ENCODE measurements around the gene PIPOX.

The PIPOX gene

DNA sequence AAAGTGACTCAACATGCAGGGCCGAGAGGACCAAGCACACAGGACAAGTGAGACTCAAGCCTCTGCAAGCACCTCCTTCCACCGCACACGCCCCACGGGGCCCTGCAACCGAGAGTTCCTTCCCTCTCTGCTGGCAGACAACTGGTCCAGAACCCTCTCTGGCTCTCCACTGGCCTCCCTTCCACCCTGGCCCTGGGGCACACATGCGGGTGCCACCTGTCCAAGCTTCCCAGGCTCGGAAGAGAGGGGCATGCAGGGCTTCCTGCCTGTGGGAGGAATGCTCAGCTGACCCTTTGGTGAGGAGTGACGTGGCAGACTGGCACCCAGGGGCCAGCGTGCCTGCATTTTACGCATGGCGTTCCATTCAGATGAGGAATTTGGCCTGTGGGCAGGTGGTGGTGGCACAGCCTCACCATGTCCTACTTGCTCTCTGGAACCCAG, 59.8 kb downstream of the PIPOX start:
- DNase-seq: no peak

DNA sequence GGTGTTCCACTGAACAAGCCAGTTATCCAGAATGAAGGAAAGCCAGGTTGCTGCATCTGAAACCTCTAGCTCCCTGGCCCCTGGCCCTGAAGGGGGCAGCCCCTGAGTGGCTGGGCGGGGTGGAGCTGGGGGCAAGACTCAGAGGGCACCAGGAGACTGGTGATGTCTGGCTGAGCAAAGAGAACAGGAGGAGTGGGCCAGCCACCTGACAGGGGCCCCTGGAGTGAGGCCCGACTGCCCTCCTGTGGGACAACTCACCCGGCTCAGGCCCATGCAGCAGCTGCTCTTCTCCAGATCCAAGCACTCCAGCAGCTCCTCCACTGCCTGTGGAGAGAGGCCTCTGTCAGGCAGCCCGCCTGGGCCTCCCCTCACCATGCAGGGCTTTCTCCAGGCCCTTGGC, 60.4 kb downstream of the PIPOX start:
- DNase-seq: no peak

Measured in activated CD4-positive, alpha-beta T cell treated with anti-CD3 and anti-CD28 coated beads, Interleukin-2, amount 50 U/mL, for 48 hours (primary cell).